ENCODE results near the gene SLC31A2. TPM values are rescaled to one million over a fixed set of nuclear protein-coding genes. Genes with fewer than 3 reads are reported as not detected.

Gene SLC31A2
- total and polyA plus RNA-seq, 10 donors = 7.7 to 97.3 (median 43.2) TPM

GRCh38 chr9:113163001-113163400 is 12.2 kb downstream of the SLC31A2 start:
- no peak overlapping the region for H3K27ac ChIP-seq
- no peaks in the 10 kb centered on the region for H3K27me3 ChIP-seq (replicated peaks in 1 of 7)
- H3K36me3 ChIP-seq = peaks cover 0 to 100% (median 90%) of the 10 kb centered on the region in 6 donors
- TF ChIP-seq CTCF (IDR thresholded peaks at IDR 0.05 in 8 of 11, conservative IDR thresholded peaks at IDR 0.05 in 3 of 11) (no peak), POLR2AphosphoS5 (IDR thresholded peaks at IDR 0.05) (peak in 1 of 3 donors; percentile 25)
- no peak overlapping the region for H3K4me3 ChIP-seq
- H3K9me3 ChIP-seq = no peaks in the 10 kb centered on the region
- whole genome bisulfite sequencing, 5 donors = 59 to 67% (median 63%) methylated on average over 3 of the region's 3 CpGs
- DNase-seq = no peak
- H3K4me1 ChIP-seq = peaks cover 0 to 9% (median 0%) of the 10 kb centered on the region in 6 donors
- intact Hi-C loops (cut with DNase I; ENCODE audit: low total_unique reads) = no loop called here

- intact Hi-C loops (cut with DNase I; ENCODE audit: low total_unique reads) = no loop called here
- H3K9me3 ChIP-seq = no peaks in the 10 kb centered on the region
- 84 to 99% (median 90%) methylated on average over 4 of the region's 4 CpGs for WGBS, 5 donors
- no peaks in the 10 kb centered on the region for H3K27me3 ChIP-seq (replicated peaks in 1 of 7)
- no peak overlapping the region for H3K27ac ChIP-seq
- peaks cover 8 to 100% (median 92%) of the 10 kb centered on the region in 6 donors for H3K36me3 ChIP-seq
- no peaks in the 10 kb centered on the region for H3K4me1 ChIP-seq
- no peak for DNase-seq
- peak in 1 of 3 donors; percentile 29 for TF ChIP-seq POLR2AphosphoS5 (IDR thresholded peaks at IDR 0.05)
- TF ChIP-seq CTCF (IDR thresholded peaks at IDR 0.05 in 8 of 11, conservative IDR thresholded peaks at IDR 0.05 in 3 of 11) = no peak
- TF ChIP-seq POLR2A (IDR thresholded peaks at IDR 0.05) = no peak
- no peak overlapping the region for H3K4me3 ChIP-seq
Measured at GRCh38 chr9:113164536-113165300, 13.9 kb downstream of the SLC31A2 start.

- TF ChIP-seq POLR2AphosphoS5 (IDR thresholded peaks at IDR 0.05) (peak in 1 of 3 donors; percentile 3), POLR2A (IDR thresholded peaks at IDR 0.05) (no peak)
- Histone ChIP-seq H3K27ac (peak overlapping the region in 1 of 8 donors; percentile 6), H3K4me3 (no peak overlapping the region), H3K9me3 (no peaks in the 10 kb centered on the region), H3K27me3 (replicated peaks in 1 of 7) (no peaks in the 10 kb centered on the region), H3K36me3 (peaks cover 8 to 100% (median 97%) of the 10 kb centered on the region in 6 donors), H3K4me1 (no peaks in the 10 kb centered on the region)
- no peak for DNase-seq
- intact Hi-C loops (cut with DNase I; ENCODE audit: low total_unique reads) = no loop called here
- WGBS, 5 donors = 89 to 96% (median 92%) methylated on average over 4 of the region's 4 CpGs
Measured at GRCh38 chr9:113166039-113166438, 15.2 kb downstream of the SLC31A2 start.

- Histone ChIP-seq H3K4me1 (no peaks in the 10 kb centered on the region), H3K4me3 (no peak overlapping the region), H3K9me3 (peaks cover 0 to 4% (median 0%) of the 10 kb centered on the region in 8 donors), H3K36me3 (peaks cover 16 to 100% (median 96%) of the 10 kb centered on the region in 6 donors), H3K27me3 (replicated peaks in 1 of 7) (no peaks in the 10 kb centered on the region), H3K27ac (no peak overlapping the region)
- WGBS, 5 donors = 96 to 100% (median 98%) methylated on average over 5 of the region's 5 CpGs
- intact Hi-C loops (cut with DNase I; ENCODE audit: low total_unique reads) = no loop called here
- peak in 1 of 3 donors; percentile 40 for TF ChIP-seq POLR2AphosphoS5 (IDR thresholded peaks at IDR 0.05)
- TF ChIP-seq CTCF (IDR thresholded peaks at IDR 0.05 in 8 of 11, conservative IDR thresholded peaks at IDR 0.05 in 3 of 11) = no peak
- no peak for DNase-seq
Measured at GRCh38 chr9:113168809-113169208, 18.0 kb downstream of the SLC31A2 start.
